ENCODE measurements around the gene TUBB4A. TPM values are rescaled to one million over a fixed set of nuclear protein-coding genes. Genes with fewer than 3 reads are reported as not detected.

The TUBB4A gene
- total and polyA plus RNA-seq, 4 donors, result 0.68 to 0.90 TPM; not detected in 2

DNA sequence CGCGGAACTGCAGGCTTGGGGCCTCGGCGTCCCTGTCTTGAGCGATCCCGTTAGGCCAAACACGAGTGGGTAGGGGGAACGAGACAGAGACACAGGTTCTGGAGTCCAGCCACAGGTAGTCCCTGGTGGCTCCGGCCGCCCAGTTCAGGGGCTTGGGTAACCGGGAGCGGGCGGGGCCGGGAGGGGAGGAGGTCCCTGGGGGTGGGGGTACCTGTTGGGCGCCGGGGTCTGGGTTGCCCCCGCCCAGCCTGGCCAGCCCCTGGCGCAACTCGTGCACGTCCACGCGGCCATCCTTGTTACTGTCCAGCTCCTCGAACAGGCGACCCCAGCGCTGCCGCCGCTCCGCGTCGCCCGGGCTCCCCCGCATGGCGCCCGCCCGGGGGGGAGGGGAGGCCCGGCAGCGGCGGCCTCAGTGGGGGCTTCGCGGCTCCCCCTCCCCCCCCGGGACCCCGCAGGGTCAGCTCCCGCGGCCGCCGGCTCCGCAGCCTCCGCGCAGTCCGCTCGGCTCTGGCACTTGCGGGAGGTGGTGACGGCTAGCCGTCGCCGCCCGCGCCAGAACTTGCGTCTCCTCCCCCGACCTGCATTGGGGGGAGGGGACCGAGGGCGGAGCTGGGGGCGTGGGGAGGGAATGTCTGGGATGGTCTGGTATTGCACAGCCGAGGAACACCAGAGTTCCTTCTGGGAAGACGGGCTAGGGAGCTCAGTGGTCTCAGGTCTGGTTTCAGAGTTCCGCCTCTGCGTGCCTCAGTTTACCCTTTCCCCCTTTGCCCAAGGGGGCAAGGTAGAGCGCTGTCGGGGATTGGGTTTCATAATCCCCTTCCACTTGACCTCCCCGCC lies 42.6 kb downstream of the TUBB4A start, which contains the start of gene SLC25A23:
Gene SLC25A23 (minus strand): TSS at position 531 of the 837 bp plus-strand sequence. CDS start 164 bp downstream, at position 367.
- H3K27ac ChIP-seq (ENCODE audit: low read depth in 1 of 2, low read length in 2 of 2), result peak within 1 kb of the TSS in 1 of 2 donors; percentile 41
- peak; percentile 83 for ATAC-seq (ENCODE audit: low FRiP score)
- H3K9me3 ChIP-seq (ENCODE audit: control insufficient read depth, low read length), result no peaks in the 10 kb centered on the region
- peaks cover 0 to 3% of the 10 kb centered on the region in 2 donors for H3K36me3 ChIP-seq (ENCODE audit: control insufficient read depth in 1 of 2, insufficient read depth in 2 of 2, low read length in 1 of 2)
- DNase-seq, result peak; percentile 82 to 89
- H3K4me3 ChIP-seq (ENCODE audit: low read length in 2 of 2), result peak within 1 kb of the TSS; percentile 78 to 86
- WGBS, 2 donors, result 1% methylated on average over 33 to 70 of the region's 70 CpGs
- intact Hi-C loops (cut with DNase I), result loop anchor here in 1 of 2 donors (2.0 to 5.0 kb wide), 2 partner anchors 35 to 278 kb away; partner anchors contain the start of genes GPR108, KHSRP and TRIP10
- no peaks in the 10 kb centered on the region for H3K27me3 ChIP-seq (ENCODE audit: control insufficient read depth in 1 of 2, insufficient read depth in 2 of 2, low read length in 1 of 2)
- no peaks in the 10 kb centered on the region for H3K4me1 ChIP-seq (ENCODE audit: control insufficient read depth in 1 of 2, insufficient read depth in 2 of 2, low read length in 2 of 2)

DNA sequence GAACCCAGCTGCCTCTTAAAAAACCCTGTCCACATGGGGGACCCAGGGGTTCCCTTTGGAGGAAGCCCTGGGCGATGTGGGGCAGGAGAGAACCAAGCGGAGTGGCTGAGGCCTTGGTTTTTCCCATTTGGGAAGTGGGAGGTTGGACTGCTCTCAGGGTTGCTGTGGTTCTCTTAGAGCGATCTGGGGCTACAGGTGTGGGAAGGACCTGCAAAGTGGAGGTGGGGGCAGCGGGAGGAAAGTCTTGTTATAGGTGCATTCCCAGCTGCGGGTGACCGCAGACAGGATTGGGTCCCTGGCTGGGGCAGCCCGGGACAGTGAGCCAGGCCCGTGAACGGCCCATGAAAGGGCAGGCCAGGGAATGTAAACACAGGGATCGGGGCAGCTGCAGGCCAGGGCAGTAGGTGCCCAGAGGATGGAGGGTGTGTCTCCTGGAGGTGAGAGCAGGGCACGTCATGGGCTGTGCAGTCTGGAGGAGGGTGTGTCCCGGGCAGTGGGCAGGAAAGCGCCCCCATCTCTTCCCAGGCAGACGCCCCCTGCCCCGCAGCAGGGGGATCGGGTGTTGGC lies 43.3 kb downstream of the TUBB4A start:
- no peaks in the 10 kb centered on the region for H3K9me3 ChIP-seq (ENCODE audit: control insufficient read depth, low read length)
- H3K36me3 ChIP-seq (ENCODE audit: control insufficient read depth in 1 of 2, insufficient read depth in 2 of 2, low read length in 1 of 2), result peaks cover 0 to 5% of the 10 kb centered on the region in 2 donors
- intact Hi-C loops (cut with DNase I), result loop anchor here in 1 of 2 donors (2.0 kb wide), 1 partner anchor 34 kb away; the partner anchor contains the start of gene KHSRP
- no peak for ATAC-seq (ENCODE audit: low FRiP score)
- H3K27ac ChIP-seq (ENCODE audit: low read depth in 1 of 2, low read length in 2 of 2), result no peak overlapping the region
- peak overlapping the region; percentile 37 to 73 for H3K4me3 ChIP-seq (ENCODE audit: low read length in 2 of 2)
- H3K27me3 ChIP-seq (ENCODE audit: control insufficient read depth in 1 of 2, insufficient read depth in 2 of 2, low read length in 1 of 2), result no peaks in the 10 kb centered on the region
- no peak for DNase-seq
- no peaks in the 10 kb centered on the region for H3K4me1 ChIP-seq (ENCODE audit: control insufficient read depth in 1 of 2, insufficient read depth in 2 of 2, low read length in 2 of 2)
- 29 to 31% methylated on average over 15 to 16 of the region's 16 CpGs for WGBS, 2 donors

DNA sequence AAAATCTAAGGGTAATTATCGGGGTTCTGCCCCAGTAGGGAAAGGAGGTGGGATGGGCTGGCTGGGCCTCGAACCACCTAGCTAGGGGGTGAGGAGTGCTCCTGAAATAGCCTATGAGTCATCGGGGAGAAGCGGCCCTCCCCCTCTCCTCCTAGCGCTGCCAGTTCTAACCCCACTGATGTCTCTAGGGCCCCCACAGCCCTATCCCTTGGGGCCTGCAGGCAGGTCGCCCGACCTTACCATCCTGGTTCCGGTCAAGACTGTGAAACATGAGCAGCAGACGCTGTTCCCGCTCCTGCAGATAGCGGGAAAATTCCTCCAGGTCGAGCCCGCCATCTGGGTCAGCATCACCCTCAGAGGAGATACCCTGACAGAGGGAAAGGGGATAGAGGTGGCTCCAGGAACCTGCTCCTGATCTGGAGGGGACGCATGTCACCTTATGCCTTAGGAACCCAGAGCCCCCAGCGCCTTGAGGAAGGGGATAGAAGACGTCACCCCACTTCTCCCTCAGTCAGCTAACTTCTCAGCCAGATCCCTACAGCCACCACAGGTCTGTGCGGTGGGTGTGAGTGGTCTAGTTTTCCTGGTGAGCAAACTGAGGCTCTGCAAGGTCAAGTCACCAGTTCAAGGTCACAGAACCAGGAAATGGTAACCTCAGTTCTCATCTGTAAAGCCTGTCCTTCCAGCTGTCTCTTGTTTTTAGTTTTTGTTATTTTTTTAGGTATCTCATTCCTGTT lies 44.0 kb downstream of the TUBB4A start:
- DNase-seq, result no peak
- Histone ChIP-seq H3K9me3 (ENCODE audit: control insufficient read depth, low read length) (no peaks in the 10 kb centered on the region), H3K4me1 (ENCODE audit: control insufficient read depth in 1 of 2, insufficient read depth in 2 of 2, low read length in 2 of 2) (no peaks in the 10 kb centered on the region), H3K27me3 (ENCODE audit: control insufficient read depth in 1 of 2, insufficient read depth in 2 of 2, low read length in 1 of 2) (no peaks in the 10 kb centered on the region), H3K36me3 (ENCODE audit: control insufficient read depth in 1 of 2, insufficient read depth in 2 of 2, low read length in 1 of 2) (peaks cover 0 to 8% of the 10 kb centered on the region in 2 donors), H3K4me3 (ENCODE audit: low read length in 2 of 2) (no peak overlapping the region), H3K27ac (ENCODE audit: low read depth in 1 of 2, low read length in 2 of 2) (no peak overlapping the region)
- WGBS, 2 donors, result 75 to 76% methylated on average over 17 of the region's 17 CpGs
- intact Hi-C loops (cut with DNase I), result loop anchor here in 1 of 2 donors (2.0 kb wide), 1 partner anchor 33 kb away; the partner anchor contains the start of gene KHSRP
- ATAC-seq (ENCODE audit: low FRiP score), result no peak

DNA sequence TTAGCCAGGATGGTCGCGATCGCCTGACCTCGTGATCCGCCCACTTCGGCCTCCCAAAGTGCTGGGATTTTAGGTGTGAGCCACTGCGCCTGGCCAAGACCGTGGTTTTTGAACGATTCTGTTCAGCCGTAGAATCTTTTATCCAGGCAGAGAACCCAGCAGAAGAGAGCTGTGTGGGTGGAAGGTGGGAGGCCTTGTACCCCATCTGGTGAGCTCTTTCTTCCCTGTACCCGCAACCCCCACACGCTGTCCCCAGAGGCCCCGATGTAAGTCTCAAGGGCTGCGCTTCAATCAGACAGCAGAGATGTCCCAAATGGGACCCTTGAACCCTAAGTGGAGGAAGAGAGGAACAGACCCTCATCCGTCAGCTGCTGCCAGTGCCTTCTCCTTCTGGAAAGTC lies 46.2 kb downstream of the TUBB4A start:
- Histone ChIP-seq H3K4me3 (ENCODE audit: low read length in 2 of 2) (no peak overlapping the region), H3K27ac (ENCODE audit: low read depth in 1 of 2, low read length in 2 of 2) (no peak overlapping the region), H3K4me1 (ENCODE audit: control insufficient read depth in 1 of 2, insufficient read depth in 2 of 2, low read length in 2 of 2) (no peaks in the 10 kb centered on the region), H3K27me3 (ENCODE audit: control insufficient read depth in 1 of 2, insufficient read depth in 2 of 2, low read length in 1 of 2) (no peaks in the 10 kb centered on the region), H3K36me3 (ENCODE audit: control insufficient read depth in 1 of 2, insufficient read depth in 2 of 2, low read length in 1 of 2) (peaks cover 2 to 8% of the 10 kb centered on the region in 2 donors), H3K9me3 (ENCODE audit: control insufficient read depth, low read length) (no peaks in the 10 kb centered on the region)
- intact Hi-C loops (cut with DNase I), result no loop called here
- DNase-seq, result no peak
- ATAC-seq (ENCODE audit: low FRiP score), result no peak
- WGBS, 2 donors, result 92 to 95% methylated on average over 15 of the region's 15 CpGs

DNA sequence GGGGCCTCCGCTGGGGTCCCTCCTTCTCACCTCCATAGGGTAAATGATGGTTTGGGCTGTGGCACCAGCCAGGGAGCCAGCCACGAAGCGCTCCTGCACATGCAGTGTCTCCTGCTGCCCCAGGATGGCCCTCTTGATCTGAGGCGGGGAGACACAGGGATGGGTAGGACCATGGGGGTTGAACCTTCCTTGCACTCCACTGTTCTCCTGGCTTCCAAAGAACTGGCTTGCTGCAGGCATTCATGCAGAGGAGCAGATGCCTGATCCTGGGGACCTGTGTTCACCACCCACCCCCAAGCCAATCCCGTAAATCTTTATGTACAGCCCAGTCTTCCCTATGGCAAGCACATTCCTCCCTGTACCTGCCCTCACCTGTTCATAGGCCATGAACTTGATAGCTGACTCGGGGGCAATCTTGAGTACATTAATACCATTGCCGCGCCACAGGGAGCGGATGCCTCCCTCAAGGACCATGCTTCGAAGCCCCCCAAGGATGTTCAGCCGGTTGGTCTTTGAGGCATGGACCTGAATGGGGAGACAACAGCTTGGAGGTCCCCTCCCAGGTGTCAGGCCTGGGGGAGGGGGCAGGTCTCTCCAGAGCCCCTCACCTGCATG lies 48.1 kb downstream of the TUBB4A start:
- intact Hi-C loops (cut with DNase I), result no loop called here
- 98% methylated on average over 11 of the region's 11 CpGs for WGBS, 2 donors
- no peaks in the 10 kb centered on the region for H3K9me3 ChIP-seq (ENCODE audit: control insufficient read depth, low read length)
- H3K4me3 ChIP-seq (ENCODE audit: low read length in 2 of 2), result no peak overlapping the region
- peaks cover 2 to 8% of the 10 kb centered on the region in 2 donors for H3K36me3 ChIP-seq (ENCODE audit: control insufficient read depth in 1 of 2, insufficient read depth in 2 of 2, low read length in 1 of 2)
- DNase-seq (no peak), ATAC-seq (ENCODE audit: low FRiP score) (no peak)
- no peak overlapping the region for H3K27ac ChIP-seq (ENCODE audit: low read depth in 1 of 2, low read length in 2 of 2)
- no peaks in the 10 kb centered on the region for H3K27me3 ChIP-seq (ENCODE audit: control insufficient read depth in 1 of 2, insufficient read depth in 2 of 2, low read length in 1 of 2)
- no peaks in the 10 kb centered on the region for H3K4me1 ChIP-seq (ENCODE audit: control insufficient read depth in 1 of 2, insufficient read depth in 2 of 2, low read length in 2 of 2)

DNA sequence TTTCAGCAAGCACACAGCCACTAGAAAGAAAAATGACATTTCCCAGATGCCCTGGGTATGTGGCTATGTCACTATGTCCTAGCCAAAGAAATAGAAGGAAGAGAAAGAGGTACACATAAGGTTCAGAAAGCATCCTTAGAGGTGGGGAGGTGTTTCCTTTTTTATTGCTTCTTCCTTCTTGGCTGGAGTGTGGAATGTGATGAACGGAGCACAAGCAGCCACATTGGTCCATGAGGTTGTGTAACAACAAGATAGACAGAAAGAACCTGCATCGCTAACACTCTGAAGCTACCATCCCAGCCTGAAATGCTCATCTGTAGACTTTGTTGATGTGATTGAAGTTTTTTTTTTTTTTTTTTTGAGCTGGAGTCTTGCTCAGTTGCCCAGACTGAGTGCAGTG lies 49.2 kb downstream of the TUBB4A start:
- intact Hi-C loops (cut with DNase I), result no loop called here
- H3K36me3 ChIP-seq (ENCODE audit: control insufficient read depth in 1 of 2, insufficient read depth in 2 of 2, low read length in 1 of 2), result peaks cover 3 to 8% of the 10 kb centered on the region in 2 donors
- no peaks in the 10 kb centered on the region for H3K4me1 ChIP-seq (ENCODE audit: control insufficient read depth in 1 of 2, insufficient read depth in 2 of 2, low read length in 2 of 2)
- ATAC-seq (ENCODE audit: low FRiP score), result no peak
- no peak overlapping the region for H3K4me3 ChIP-seq (ENCODE audit: low read length in 2 of 2)
- H3K27ac ChIP-seq (ENCODE audit: low read depth in 1 of 2, low read length in 2 of 2), result no peak overlapping the region
- WGBS, 2 donors, result 94 to 97% methylated on average over 2 of the region's 2 CpGs
- no peaks in the 10 kb centered on the region for H3K27me3 ChIP-seq (ENCODE audit: control insufficient read depth in 1 of 2, insufficient read depth in 2 of 2, low read length in 1 of 2)
- H3K9me3 ChIP-seq (ENCODE audit: control insufficient read depth, low read length), result no peaks in the 10 kb centered on the region
- no peak for DNase-seq

DNA sequence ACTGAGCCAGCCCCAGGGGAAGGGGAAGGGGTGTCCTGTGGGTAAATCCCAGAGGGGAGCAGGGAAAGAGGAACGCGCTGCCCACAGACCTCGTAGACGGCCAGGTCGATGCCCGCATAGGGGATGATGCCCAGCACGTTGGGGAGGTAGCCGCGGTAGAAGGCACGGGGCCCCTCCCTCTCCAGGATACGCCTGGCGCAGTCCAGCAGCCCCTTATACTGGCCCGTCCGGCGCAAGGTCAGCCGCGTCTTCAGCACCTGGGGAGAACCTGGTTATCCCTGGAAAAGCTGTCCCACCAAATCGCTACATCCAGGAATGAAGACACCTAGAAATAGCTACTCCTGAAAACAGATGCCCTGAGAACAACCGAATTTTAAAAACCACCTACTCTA lies 49.9 kb downstream of the TUBB4A start:
- 96 to 97% methylated on average over 19 of the region's 19 CpGs for WGBS, 2 donors
- H3K27me3 ChIP-seq (ENCODE audit: control insufficient read depth in 1 of 2, insufficient read depth in 2 of 2, low read length in 1 of 2), result no peaks in the 10 kb centered on the region
- no peaks in the 10 kb centered on the region for H3K9me3 ChIP-seq (ENCODE audit: control insufficient read depth, low read length)
- H3K4me1 ChIP-seq (ENCODE audit: control insufficient read depth in 1 of 2, insufficient read depth in 2 of 2, low read length in 2 of 2), result no peaks in the 10 kb centered on the region
- peaks cover 4 to 8% of the 10 kb centered on the region in 2 donors for H3K36me3 ChIP-seq (ENCODE audit: control insufficient read depth in 1 of 2, insufficient read depth in 2 of 2, low read length in 1 of 2)
- ATAC-seq (ENCODE audit: low FRiP score) (no peak), DNase-seq (no peak)
- intact Hi-C loops (cut with DNase I), result no loop called here
- H3K4me3 ChIP-seq (ENCODE audit: low read length in 2 of 2), result no peak overlapping the region
- no peak overlapping the region for H3K27ac ChIP-seq (ENCODE audit: low read depth in 1 of 2, low read length in 2 of 2)

DNA sequence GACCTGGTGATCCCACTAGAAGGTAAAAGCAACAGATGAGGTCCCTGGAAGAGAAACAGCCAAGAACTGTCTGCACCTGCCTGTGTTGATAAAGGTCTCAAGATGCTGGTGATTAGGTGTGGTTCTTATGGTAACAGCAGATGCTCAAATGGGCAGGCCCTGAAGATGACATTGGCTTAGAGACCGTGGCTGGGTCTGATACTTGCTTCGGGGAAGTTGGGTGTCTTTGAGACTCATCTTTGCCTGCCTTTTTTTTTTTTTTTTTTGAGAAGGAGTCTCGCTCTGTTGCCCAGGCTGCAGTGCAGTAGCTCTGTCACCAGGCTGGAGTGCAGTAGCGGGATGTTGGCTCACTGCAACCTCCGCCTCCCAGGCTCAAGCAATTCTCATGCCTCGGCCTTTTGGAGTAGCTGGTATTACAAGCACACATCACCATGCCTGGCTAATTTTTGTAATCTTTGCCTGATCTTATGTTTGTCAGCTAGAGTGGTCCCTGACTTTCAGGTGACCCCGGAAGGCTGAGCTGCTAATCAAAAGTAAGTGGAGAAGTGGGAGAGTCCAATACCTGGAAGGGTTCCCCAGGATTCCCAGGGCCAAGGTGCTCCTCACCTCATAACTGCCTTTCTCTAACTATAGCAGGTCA lies 50.4 kb downstream of the TUBB4A start:
- no peak overlapping the region for H3K4me3 ChIP-seq (ENCODE audit: low read length in 2 of 2)
- WGBS, 2 donors, result 93 to 94% methylated on average over 7 of the region's 7 CpGs

More for the DNA sequence above, 50.4 kb downstream of the TUBB4A start:
- H3K36me3 ChIP-seq (ENCODE audit: control insufficient read depth in 1 of 2, insufficient read depth in 2 of 2, low read length in 1 of 2), result peaks cover 4 to 8% of the 10 kb centered on the region in 2 donors
- no peak overlapping the region for H3K27ac ChIP-seq (ENCODE audit: low read depth in 1 of 2, low read length in 2 of 2)
- no peaks in the 10 kb centered on the region for H3K9me3 ChIP-seq (ENCODE audit: control insufficient read depth, low read length)
- DNase-seq (no peak), ATAC-seq (ENCODE audit: low FRiP score) (no peak)
- H3K4me1 ChIP-seq (ENCODE audit: control insufficient read depth in 1 of 2, insufficient read depth in 2 of 2, low read length in 2 of 2), result no peaks in the 10 kb centered on the region
- intact Hi-C loops (cut with DNase I), result no loop called here
- no peaks in the 10 kb centered on the region for H3K27me3 ChIP-seq (ENCODE audit: control insufficient read depth in 1 of 2, insufficient read depth in 2 of 2, low read length in 1 of 2)

Measured in aorta (tissue), 5 donors.